CD4-positive, alpha-beta T cell treated with Interferon gamma for 1 hour (primary cell): ENCODE data around the gene IGFALS.

ENCODE experiments used
- DNase-seq: peaks from one replicate; pipeline ENCODE4 v3.0.0-alpha.2; 2020

Gene IGFALS

DNA sequence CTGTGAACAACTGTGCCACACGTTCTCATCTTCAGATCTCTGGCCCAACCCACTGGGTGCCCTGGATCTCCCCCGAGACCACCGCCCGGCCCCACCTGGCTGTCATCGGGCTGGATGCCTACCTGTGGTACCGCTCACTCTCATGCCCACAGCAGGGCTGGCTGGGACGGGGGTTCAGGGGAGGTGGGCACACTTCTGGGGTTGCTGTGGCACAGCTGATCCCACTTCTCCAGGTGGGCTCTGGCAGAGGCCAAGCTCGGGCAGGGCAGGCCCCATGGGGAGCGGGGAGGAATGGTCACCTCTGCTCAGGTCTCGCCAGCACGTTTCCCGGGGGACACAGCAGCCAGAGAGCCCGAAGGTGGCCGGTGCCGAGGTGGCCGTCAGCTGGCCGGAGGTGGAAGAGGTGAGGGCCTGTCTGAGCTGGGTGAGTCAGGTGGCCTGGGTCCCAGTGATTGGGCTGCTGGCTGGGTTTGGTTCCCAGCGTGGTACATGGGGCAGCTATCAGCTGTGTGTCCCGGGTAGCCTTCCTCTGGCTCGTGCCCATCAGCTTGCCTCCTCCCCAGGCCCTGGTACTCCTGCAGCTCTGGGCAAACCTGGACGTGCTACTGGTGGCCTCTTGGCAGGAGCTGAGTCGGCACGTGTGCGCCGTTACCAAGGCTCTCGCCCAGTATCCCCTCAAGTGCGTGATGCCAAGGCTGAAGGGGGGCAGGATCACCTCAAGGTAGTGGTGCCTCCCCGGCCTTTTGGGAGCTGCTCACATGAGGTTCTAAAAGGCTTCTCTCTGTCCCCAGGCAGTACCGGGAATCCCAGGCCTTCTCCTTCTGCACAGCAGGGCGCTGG is 18.3 kb downstream of the IGFALS start:
- no peak for DNase-seq

DNA sequence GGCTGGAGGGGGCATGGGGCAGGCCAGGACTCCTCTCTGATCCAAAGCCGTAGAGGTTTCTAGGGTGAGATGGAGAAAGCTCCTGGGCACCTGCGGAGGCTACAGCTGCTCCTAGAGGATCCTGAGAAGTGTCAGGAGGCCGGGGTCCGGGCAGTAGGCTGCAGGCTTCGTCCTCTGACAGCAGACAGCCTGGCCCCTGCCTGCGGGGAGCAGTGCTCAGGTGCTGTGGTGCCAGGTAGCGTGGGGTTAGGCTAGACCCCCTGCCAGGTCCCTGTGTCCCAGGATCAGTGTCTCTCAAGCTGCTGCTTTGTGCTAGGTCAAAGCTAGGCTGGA is 19.1 kb downstream of the IGFALS start:
- no peak for DNase-seq

DNA sequence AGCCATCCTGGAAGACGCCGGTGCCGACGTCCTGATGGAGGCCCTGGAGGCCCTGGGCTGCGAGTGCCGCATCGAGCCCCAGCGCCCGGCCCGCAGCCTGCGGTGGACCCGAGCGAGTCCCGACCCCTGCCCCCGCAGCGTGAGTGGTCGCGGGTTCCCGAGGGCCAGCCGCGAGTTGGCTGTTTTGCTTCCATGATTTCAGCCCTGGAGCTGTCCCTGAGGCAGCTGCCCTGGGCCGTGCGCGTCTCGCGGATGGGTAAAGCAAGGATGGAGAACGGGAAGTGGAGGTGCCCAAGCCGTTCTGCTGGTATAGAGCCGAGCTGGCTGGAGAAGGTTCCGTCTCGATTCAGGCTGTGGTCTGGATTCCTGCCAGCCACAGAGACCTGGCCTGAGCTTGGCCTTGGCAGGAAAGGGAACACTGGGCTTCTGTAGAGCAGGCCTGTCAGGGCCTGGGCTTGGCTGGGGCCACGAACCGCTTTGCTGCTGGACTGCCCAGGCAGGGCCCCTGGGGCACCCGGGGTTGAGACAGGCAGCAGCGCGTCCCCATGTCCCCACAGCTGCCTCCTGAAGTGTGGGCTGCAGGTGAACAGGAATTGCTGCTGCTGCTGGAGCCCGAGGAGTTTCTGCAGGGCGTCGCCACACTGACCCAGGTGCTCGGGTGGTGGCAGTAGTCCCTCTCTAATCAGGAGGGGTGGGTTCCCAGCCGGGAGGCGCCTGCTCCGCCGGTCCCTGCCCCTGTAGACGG is 19.6 kb downstream of the IGFALS start:
- no peak for DNase-seq

GRCh38 chr16:1772908-1773702 is 20.4 kb downstream of the IGFALS start, which contains the start of gene MRPS34:
Gene MRPS34, minus strand, starts transcription at chr16:1773134. Its CDS starts 15 bp downstream, at chr16:1773119.
- DNase-seq, result peak; percentile 77

DNA sequence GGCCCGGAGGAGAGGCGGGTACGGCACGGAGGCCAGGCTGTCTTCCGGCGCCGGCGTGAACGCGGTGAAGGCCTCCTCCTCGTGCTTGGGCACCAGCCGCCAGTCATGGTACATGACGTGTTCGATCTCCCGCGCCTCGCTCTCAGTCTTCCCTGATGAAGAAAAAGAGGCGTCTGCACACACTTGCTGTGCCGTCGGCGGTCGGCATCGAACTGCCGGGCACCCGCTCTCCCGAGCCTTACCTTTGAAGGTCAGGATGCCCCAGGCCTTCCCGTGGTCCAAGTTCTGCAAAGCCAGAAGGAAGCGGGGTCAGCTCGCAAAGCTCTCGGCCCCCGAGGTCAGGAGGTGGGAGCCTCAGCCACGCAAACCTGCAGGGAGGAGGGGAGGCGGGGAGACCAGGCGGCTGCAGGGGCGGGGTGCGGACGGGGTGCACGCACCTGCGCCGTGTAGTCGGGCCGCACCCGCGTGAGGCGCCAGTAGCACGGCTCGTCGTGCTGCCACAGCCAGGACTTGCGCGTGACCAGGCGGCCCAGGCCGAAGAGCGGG is 21.1 kb downstream of the IGFALS start, which contains the start of gene EME2:
TSS of gene EME2 (plus strand) at position 449 of the 546 bp plus-strand sequence. CDS start 418 bp downstream, outside the sequence.
- DNase-seq, result no peak

DNA sequence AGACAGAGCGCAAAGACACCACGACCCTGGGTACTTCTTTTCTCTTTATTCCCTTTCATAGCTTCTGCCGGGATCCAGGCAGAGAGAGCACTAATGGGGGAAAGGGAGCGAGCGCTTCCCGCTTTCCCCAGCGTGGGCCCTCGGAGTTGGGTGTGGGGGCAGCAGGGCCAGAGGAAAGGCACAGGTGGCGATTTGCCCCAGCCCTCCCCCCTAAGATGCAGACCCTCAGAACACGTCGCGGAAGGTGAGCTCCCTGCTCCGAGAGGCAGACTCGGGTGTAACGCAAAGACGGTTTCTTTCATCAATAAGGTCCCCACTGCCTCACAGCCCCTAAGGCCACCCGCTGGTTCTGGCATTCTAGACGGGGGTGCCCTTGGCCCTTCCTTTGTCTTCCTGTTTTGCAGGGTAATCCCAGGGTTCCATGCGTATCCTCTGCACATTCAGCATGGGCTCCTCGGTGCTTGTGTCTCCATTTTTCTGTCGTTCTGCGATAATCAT is 21.6 kb downstream of the IGFALS start:
- DNase-seq, result no peak

DNA sequence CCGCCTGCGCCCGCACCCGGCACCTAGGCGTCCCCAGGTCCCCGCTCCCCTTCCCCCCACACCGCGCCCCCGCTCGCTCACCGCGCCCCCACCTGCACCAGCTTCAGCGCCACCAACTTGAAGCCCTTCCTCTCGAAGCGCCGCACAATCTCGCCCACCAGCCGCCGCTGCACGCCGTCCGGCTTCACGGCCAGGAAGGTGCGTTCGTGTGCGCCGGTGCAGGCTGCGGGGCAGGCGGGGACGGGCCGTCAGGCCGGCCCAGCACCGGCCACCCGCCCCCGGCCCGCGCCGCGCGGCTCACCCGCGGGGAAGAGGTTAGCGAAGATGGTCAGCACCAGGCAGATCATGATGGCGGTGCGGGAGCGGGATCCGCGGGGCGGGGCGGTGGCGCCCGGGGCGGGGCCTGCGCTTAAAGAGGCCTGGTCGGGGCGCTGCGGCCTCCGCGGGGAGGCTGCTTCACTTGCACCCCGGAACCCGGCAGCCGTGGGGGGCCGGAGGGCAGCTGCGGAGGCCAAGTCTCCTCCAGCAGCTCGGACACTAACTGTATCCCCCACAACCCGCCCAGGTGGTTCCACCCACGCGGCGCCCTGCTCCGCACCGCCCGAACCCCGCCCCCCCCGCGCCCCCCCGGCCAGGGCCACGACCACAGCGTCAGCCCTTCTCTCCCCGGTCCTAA is 22.2 kb downstream of the IGFALS start, which contains the start of gene NME3:
TSS of gene NME3 (minus strand) at position 356 of the 676 bp plus-strand sequence. CDS start at position 347, 9 bp downstream.
- peak; percentile 60 for DNase-seq

- peak; percentile 43 for DNase-seq
These were observed 22.9 kb downstream of the IGFALS start for GRCh38 chr16:1770328-1771187.

GRCh38 chr16:1769402-1770300 is 23.9 kb downstream of the IGFALS start:
- DNase-seq, result no peak

GRCh38 chr16:1768767-1769401 is 24.6 kb downstream of the IGFALS start:
- no peak for DNase-seq

- no peak for DNase-seq
These were observed 25.3 kb downstream of the IGFALS start for GRCh38 chr16:1768061-1768766.

DNA sequence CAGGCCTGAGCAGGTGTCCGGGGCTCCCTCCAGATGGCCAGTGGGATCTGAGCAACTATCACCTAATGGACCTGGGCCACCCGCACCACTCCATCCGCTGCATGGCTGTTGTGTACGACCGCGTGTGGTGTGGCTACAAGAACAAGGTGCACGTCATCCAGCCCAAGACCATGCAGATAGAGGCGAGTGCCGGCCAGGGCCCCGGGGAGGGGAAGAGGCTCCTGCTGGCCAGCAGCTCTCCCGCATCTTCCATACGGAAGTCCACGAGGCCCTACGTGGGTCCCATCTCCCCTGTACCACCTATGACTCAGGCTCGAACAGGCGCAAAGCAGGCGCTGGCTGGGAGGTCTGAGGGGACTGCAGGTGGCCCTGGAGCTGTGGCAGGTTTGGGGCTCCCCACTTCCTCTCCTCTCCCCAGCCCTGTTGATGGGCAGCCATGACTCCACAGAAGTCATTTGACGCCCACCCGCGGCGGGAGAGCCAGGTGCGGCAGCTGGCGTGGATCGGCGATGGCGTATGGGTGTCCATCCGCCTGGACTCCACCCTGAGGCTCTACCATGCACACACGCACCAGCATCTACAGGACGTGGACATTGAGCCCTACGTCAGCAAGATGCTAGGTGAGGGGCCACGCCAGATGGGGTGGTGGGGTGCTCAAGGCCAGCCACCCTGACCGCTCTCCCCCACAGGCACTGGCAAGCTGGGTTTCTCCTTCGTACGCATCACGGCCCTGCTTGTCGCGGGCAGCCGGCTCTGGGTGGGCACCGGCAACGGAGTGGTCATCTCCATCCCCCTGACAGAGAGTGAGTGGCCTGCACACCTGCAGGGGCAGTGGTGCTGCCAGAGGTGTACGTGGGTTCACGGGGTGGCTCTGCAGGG is 26.1 kb downstream of the IGFALS start:
- no peak for DNase-seq

DNA sequence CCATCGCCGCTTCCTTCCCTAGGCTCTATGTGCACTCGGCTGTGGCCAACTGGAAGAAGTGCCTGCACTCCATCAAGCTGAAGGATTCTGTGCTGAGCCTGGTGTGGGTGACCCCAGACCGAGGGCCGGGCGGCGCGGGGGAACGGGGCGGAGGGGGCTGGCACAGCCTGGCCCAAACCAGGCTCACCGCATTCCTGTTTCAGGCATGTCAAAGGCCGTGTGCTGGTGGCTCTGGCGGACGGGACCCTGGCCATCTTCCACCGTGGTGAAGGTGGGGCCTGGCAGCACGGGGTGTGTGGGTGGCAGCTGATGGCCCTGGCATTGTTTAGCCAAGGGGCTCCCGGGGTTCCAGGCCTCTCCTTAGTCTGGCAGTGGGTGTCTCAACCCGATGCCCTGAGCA is 26.8 kb downstream of the IGFALS start:
- DNase-seq, result no peak

- no peak for DNase-seq
These were observed 27.3 kb downstream of the IGFALS start for GRCh38 chr16:1766231-1766630.

DNA sequence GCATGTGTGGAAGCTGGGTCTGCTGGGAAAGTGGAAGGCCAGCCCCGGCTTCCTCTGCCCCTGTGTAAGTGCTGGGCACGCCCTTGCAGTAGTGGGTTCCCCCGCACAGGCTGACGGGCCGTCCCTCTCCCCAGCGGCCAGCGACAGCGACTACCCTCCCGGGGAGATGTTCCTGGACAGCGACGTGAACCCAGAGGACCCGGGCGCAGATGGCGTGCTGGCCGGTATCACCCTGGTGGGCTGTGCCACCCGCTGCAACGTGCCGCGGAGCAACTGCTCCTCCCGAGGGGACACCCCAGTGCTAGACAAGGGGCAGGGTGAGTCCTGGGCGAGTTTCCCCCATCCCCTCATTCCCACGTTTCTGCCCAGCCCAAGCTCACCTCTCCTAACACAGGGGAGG is 27.7 kb downstream of the IGFALS start:
- DNase-seq, result no peak

DNA sequence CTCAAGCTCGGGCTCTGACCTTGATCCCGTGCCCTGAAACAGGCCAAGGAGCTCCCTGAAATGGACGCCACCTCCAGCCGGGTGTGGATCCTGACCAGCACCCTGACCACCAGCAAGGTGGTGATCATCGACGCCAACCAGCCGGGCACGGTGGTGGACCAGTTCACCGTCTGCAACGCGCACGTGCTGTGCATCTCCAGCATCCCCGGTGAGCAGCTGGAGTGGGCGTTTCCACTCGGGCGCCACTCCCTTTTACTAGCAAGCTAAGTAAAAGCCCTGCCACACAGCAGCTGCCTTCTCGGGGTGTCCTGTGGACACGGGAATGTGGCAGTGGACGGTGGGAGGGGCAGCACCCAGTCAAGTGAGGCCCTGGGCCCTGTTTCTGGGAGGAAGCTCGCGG is 28.5 kb downstream of the IGFALS start:
- no peak for DNase-seq
